Upper lobe of left lung (tissue), 4 donors: ENCODE measurements around the gene CFAP251.

Source experiments
- CTCF ChIP-seq, 6 experiments: fragments of 450-650 bp in 4 of 6; fragments of 200-600 bp in 2 of 6; sonication (generic) in 2 of 6; IDR thresholded peaks; one replicate each; pipeline ENCODE4 v1.5.1; 2016 to 2019; ENCODE audit warnings: antibody characterized with exemption in 6 of 6
- POLR2A ChIP-seq, 4 donors: fragments of 450-650 bp; IDR thresholded peaks; one replicate each; pipeline ENCODE4 v1.5.1; 2016 to 2017; ENCODE audit warnings: antibody characterized with exemption in 4 of 4, mild to moderate bottlenecking in 2 of 4

- TF ChIP-seq CTCF (IDR thresholded peaks at IDR 0.05) (no peak), POLR2A (IDR thresholded peaks at IDR 0.05) (no peak)
Observed at GRCh38 chr12:121975021-121975420, 56.6 kb downstream of the CFAP251 start.
